ENCODE measurements around the gene ZNRF1. TPM values are rescaled to one million over a fixed set of nuclear protein-coding genes. Genes with fewer than 3 reads are reported as not detected.
A peak's percentile ranks its signal among the peaks of the same experiment; 100 is the strongest.

The ZNRF1 gene
- polyA plus RNA-seq, 12 donors = 37.6 to 99.0 (median 40.8) TPM; not detected in 1

DNA sequence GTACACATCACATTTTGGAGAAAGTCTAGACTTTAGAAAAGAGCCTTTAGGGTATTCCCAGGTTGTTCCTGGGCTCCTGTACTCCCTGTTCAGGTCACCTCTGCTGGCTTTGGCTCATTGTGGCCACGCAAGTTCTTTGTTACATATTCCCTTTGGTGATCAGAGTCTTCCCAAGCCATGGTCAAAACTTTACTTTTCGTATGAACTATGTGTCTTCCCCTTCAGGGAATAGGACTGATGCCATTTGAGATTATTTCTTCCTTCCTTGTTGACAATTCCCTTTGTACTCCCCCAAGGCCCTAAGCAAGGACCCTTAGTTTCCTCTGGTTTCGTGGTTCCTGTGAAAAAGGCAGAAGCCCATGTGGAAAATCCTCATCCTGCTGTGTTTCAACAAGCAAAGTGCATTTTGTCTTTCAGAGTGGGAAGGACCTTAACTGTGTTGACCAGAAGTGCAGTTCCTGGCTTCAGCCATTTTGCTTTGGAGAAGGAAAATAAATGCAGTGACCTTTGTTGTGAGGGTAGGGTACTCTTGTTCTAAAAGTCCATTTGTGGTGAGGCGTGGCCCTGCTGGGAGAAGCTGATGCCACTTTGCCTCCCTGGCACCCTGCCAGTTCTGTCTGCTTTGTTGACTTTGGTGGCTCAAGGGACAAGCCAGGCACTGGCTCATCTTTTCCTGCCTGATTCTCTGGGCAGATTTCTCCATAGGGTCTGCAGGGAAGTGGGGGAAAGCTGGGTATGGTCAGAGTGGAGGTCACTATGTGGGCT, 55.1 kb downstream of the ZNRF1 start:
- no peak for DNase-seq

DNA sequence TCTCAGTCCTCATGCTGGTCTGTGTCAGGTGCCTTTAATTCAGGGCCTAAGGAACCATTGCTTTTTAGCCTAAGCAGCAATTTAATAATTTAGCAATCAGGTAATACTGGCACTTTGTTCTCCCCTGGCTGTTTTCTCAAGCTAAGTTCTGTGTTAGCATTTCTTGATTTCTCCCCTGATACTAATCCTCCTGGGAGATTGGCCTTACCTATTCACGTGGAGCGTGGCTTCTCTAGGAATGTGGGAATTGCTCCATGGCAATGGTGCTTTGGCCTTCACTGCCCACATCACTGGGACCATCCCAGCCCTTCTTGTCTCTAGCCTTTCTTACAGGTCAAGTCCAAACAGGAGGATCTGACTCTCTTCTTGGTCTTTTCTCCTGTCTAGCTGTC, 55.7 kb downstream of the ZNRF1 start:
- no peak for DNase-seq

DNA sequence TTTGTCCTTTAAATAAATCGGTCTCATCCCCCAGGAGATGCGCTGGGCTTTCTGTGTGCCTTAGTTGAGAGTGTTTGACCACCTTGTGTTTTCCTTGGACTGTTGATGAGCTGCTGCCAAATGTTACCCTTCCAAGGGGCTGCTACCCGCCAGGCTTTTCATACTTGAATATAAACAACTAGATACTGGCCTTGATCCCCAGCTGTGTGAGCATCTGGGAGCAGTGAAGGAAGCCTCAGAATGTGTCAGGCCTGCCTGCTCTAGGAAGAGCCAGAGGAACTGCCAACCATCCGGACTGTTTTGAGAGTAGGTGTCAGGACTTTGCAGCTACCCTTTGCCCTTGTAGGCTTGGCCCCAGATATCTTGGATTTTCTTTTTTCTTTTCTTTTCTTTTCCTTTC, 60.0 kb downstream of the ZNRF1 start:
- no peak for DNase-seq

DNA sequence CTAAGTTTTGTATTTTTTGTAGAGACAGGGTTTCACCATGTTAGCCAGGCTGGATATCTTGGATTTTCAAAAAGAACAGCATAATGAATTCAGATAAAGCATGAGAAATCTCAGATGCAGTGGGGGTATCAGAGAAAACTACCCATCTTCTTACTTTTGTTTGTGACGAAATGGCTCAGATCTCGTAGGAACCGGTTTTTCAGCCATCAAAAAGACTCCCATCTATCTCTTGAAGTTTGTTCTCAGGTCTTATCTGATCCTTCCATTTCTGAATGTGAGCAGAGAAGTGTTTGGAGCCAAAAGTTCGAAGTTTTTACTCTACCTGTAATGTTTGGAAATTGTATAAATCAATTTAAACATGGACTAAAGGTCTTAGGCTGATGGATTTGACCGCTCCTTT, 60.6 kb downstream of the ZNRF1 start:
- no peak for DNase-seq

DNA sequence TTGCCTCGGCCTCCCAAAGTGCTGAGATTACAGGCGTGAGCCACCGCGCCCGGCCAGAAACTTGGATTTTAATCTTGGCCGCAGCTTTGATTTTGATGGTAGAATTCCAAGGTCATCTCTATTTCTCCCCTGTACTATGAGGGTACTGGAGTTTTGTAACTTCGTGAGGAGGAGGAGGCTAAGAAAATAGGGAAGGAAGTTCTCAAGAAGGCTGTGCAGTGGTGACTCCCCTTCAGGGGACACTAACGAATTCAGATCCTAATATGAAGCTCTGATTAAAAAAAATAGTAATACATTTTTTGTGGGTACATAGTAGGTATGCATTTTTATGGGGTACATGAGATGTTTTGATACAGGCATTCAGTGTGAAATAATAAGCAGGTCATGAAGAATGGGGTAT, 61.9 kb downstream of the ZNRF1 start:
- no peak for DNase-seq

DNA sequence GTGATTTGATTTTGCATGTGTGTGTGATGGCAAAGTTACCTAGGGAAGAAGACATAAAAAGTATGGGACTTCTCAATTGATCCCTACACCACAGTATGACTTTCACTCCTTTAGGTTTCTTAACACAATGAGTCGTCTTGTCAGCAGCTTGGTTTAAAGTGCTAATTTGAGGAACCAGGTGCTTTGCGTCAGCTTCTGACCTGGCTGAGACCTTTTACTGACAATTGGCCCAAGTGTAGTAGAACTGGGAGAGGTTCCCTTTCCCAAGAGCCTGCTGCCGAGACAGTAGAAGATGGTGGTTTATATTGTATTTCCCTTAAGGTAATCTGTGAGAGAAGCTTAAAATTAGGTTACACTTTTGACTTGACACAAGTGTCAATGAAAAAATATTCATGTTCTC, 62.8 kb downstream of the ZNRF1 start:
- DNase-seq = no peak

DNA sequence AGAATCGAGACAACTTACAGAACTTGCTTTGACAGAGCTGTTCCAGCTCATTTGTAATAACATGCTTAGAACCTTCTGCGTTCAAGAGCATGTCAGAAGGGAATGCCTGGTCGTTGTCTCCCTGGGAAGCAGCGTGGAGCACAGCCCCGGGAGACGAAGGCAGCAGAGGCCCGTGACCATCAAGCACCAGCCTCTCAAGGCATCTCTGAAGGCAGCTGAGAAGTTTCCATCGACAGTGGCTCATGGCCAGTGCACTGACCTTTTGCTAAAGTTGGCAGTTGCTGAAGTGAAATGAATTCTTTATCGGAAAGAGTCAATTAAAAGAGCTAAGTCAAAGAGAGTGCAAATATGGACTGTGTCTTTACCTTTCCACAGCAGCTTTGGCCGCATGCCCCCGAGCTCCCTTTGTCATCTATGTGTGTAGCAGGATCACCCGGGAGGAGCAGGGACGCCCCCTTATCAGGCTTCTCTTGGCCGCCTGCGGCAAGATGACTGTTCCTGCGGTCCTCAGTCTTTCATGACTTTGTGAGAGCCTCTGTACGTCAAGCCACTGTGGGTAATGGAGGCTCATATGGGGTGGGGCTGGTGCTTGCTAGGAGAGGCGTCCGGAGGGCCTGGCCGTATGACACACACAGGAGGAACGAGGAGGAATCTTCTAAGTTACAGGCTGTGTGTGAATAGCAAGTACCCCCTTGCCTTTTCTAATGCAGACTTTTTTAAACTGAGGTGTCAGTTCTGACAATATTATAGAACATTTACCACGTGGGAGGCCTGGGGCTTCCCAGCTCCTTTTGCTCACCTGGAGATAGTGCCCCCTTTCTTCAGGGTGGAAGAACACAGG, 63.5 kb downstream of the ZNRF1 start:
- DNase-seq = no peak

DNA sequence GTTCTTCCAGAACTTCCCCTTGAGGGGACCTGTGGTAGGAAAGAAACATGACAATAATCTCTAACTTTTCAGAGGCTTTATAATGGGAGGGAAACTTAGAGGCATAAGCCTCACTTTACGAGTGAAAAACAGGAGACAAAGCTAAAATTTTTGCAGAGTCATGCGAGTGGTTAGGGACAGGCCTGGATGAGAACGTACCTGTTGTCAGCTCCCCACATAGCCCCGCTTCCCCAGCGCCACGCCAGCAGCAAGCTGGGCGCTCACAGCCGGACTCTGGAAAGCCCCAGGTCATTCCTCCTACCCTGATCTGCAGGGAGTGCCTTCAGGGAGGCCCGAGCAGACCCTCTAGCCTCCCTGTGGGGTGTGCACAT, 64.1 kb downstream of the ZNRF1 start:
- DNase-seq = no peak

DNA sequence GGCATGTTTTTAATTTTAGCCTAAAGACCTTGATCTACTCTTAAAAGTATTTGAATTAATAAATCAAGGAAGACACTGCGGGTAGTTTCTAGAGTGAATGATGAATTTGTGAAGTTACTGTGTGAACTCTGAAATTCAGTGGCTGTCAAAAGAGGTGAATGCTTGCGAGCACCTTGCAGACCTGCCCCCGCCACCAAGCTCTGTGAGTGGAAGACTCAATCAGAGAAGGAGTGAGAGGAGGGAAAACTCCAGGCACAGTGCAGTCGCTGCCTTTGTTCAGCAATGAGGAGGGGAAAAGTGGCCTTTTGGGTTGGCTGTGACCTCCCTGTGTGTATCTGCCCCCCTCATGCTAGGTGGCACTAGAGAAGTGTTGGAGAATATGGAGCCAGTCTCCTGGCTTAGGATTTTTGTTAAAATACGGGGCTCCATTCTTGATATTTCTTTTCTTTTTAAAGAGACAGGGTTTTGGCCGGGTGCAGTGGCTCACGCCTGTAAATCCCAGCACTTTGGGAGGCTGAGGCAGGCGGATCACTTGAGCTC, 64.8 kb downstream of the ZNRF1 start:
- no peak for DNase-seq

DNA sequence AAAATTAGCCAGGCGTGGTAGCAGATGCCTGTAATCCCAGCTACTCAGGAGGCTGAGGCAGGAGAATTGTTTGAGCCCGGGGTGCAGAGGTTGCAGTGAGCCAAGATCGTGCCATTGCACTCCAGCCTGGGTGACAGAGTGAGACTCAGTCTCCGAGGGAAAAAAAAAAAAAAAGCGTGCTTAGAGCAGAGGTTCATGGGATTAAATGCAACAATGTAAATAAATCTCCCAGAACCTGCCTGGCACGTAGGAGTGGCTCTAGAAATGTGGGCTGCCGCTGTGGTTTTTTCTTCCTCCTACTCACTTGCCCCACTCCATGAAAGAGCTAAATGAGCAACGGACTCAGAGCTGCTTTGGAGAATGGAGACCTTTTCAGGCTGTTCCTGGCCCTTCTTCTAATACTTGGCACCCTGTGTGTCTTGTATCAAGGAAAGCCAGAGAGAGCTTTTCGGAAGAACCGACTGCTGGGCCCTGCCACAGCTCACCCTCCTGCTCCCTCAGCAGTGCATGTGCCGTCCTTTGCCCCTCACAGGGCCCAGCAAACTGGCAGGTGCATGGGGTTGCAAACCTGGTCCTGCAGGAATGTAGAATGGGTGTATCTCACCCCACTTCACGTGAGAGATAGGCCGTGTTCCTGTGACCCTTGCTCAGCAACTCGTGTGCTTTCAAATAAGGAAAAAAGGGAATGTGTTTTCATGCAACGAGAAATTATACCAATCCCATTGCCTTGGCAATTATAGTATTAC, 65.8 kb downstream of the ZNRF1 start:
- DNase-seq = no peak

DNA sequence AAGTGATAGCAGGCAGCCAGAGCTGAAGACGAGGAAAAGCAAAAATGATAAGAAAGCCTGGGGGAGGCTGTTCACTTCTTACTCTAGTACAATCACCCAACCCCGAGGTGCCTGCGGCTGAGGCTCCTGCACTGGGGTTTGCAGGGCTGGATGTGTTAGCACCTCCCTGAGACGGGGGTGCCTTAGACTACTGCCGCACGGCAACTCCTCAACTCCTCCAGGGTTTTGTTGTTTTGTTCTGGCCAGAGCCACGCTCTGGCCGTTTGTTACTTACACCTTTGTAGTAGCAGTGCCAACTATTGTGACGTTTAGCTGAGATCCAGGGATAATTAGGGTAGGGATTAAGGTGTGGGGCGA, 66.3 kb downstream of the ZNRF1 start:
- DNase-seq = no peak

DNA sequence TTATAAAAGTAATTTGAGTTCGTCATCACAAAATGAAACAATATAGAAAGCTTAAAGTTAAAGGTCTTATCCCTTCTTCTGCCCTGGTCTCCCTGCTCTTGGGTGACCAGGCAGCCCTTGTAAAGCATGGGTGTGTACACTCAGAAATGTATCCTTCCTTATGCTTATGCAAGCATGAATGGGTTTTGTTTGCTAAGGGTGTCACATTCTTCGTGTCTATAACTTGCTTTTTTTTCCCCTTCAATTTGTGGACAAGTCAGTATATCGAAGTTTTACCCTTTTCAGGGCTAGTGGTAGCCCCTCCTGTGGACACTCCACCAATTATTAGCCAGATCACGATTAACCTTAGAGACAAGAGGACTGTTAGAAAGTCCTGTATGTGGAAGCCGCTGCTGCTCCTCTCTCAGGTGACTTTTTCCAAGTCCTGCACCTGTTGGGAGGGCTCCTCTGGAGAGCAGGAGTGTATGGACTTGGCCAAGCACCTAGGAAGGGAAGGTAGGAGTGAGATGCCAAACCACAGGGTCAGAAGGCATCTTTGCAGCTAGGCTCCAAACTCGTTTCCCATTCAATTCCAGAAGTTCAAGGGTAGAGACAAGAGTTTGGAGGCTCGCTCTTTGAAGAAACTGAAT, 66.8 kb downstream of the ZNRF1 start:
- DNase-seq = no peak

DNA sequence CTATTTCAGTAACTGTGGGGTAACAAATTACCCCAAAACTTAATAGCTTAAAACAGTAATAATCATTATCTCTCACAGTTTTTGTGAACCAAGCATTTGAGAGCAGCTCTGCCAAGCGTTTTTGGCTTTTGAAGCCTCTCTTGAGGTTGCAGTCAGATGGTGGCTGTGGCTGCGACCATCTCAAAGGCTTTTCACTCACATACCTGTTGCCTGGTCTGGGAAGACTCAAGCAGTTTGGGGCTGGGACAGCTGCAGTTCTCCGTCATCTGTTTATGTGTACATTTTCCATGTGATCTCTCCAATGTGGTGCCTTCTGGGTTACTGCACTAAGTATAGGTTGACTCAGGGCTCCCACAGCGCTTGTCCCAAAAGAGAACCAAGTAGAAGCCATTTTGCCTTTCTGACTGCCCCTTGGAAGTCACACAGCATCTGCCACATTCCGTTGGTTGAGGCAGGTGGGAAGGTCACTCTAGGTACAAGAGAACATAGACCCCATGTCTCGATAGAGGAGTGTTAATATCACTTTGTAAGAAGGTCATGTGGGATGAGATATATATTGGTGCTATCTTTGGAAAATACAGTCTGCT, 68.1 kb downstream of the ZNRF1 start:
- DNase-seq = no peak

DNA sequence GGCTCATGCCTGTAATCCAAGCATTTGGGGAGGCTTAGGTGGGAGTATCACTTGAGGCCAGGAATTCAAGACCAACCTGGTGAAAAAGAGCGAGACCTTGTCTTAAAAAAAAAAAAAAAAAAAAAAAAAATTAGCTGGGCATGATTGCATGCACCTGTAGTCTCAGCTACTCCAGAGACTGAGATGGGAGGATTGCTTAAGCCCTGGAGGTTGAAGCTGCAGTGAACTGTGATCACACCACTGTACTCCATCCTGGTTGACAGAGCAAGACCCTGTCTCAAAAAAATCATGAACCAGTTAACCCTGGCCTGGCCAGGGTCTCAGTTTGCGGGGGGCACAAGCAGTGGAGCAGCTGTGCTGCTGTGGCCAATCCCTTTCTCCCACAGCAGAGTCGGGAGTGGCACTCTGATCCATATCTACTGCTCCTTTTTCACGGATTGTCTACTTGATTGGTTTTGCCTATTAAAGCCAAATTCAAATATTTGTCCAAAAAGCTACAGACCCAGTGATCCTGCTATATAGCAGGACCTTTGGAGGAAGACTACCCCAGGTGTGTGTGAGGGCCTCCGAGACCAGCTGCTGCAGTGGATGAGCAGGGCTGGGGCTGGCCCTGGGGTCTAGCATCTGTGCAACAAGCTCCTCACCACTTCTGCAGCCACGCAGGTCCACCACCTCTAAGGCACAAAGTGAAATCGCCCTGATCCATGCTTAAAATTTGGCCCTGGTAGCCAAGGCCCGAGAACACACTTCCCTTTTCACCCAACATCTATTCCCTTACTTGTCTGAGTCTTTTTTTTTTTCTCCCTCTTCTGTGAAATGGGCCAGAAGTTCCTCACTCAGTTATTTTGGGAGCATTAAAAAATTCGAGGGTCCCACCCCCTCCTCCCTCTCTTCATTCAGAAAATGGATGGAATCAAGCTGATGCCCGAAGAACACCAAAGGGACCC, 69.5 kb downstream of the ZNRF1 start:
- DNase-seq = no peak

DNA sequence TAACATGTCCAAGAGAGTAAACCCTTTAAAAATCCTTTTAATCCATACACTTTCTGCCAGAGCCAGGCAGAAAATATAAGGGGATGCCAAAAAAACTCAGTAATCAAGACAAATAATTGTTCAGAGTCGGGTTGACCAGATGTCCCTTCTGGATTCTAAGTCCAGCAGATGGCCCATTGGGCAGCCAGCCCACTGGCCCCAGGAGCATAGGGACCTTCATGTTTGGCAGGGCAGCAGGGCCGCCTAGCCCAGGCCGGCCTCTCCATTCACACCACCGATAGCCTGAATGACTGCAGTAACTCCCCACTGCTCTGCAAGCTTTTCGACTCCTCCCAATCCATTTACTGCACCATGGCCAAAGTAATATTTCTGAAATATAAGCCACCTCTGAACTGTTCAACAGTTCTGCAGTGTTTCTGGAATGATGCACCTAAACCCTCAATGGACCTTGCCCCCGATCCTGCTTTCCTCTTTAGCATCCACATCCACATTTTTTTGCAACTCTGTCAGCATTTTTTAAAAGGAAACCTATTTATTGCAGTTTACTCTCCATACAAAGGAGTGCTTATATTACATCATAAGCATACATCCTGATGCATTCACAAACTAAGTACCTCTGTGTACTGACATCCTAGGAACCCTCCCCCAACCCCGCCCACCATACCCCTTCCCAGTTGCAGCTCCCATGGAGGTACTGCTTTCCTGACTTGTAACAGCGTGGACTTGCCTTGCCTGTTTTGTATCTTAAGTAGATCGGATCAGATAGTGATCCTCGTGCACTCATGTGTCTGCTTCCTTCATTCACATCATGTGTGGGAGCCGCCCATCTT, 71.4 kb downstream of the ZNRF1 start:
- DNase-seq = peak; percentile 73

DNA sequence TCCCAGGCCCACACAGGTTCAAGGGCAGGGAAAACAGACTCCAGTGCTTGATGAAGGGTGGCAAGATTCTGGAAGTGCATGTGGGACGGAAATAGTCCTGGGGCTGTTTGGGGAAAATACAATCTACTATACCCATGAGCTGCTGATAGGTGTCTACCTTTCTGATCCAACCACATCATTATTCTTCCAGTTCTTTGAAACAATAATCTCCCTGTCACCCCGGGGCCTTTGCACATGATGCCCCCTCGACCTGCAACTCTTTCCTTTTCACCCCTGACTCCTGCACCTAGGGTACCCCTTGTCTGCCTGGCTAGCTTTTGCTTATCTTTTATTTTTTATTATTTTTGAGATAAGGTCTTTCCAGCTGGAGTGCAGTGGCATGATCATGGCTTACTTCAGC, 72.8 kb downstream of the ZNRF1 start:
- no peak for DNase-seq

DNA sequence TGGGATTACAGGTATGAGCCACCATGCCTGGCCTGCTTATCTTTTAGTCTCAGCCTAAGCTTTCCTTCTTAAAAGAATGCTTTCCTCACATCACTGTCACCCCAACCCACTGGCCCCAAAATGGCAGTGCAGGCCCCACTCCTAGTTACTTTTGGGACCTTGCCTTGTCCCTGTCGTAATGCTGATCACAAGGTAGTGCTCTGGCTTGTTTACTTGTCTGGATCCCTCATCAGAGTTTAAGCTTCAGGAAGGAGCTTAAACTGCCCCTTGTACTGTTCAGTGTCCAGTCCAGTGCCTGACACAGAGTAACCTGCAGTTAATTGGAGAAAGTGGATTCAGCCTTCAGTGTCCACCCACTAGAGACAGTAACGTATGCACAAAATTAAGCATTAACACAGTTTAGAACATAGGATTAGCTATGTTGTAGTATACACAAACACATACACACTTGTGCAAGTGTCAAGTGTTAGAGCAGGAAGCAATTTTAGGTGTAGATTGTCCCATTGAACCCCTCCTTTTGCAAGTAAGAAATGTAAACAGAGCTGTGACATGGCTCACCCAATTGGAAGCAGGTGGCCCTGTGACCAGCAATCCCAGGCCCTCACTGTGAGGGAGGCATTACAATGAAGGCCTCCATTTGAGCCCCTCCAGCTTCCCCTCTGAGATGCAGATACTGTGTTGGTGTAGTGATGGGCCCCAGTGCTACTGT, 73.6 kb downstream of the ZNRF1 start:
- no peak for DNase-seq

DNA sequence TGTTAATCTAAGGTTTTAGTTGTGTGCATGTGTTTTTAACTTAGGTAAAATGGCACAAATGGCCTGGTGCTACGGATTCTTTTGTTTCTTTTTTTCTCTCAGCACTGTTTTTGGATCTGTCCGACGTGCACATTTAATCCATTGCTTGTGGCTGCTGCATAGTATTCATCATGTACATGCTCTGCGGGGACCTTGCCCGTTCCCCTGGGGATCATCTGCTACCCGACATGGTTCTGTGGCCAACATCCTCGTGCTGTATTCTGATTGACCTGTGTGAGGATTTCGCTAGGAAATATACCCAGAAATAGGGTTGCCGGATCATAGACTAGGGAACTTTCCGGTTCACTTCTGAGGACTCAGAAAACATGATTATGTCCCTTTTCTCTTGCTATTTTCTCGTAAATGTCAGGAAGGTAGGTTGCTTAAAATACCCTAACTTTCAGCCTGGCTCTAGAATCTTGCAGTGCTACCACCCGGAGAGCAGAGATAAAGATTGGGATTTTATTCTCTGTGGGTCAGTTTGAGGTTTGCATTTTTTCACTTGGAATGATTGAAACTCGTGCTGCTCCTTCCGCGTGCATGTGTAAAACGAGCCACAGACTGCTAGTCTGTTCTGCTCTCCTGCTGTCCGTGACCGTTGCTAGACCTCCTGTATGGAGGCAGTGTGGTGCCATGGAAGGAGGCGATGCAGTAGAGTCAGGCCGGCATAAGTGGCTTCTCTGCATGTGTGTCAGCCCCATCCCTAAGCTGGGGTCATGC, 74.9 kb downstream of the ZNRF1 start:
- no peak for DNase-seq

Measured in muscle of arm (tissue), 12 donors.